ENCODE measurements around the gene MME.

The MME gene

GRCh38 chr3:155079746-155080487 lies at the start of gene MME:
TSS of gene MME (plus strand) at chr3:155080319. CDS start at chr3:155084168, 3,849 bp downstream.
- no peak for TF ChIP-seq GATA3 (IDR thresholded peaks at IDR 0.05; ENCODE audit: low read depth, low read length)

- no peak for TF ChIP-seq GATA2 (IDR thresholded peaks at IDR 0.05; ENCODE audit: low read depth, low read length)
- no peak for TF ChIP-seq GATA3 (IDR thresholded peaks at IDR 0.05; ENCODE audit: low read depth, low read length)
These were observed 48.9 kb upstream of the MME start for GRCh38 chr3:155031186-155031585.

GRCh38 chr3:155032918-155033317 lies 47.2 kb upstream of the MME start:
- no peak for TF ChIP-seq GATA2 (IDR thresholded peaks at IDR 0.05; ENCODE audit: low read depth, low read length)
- no peak for TF ChIP-seq GATA3 (IDR thresholded peaks at IDR 0.05; ENCODE audit: low read depth, low read length)

GRCh38 chr3:155034786-155035185 lies 45.3 kb upstream of the MME start:
- TF ChIP-seq GATA2 (IDR thresholded peaks at IDR 0.05; ENCODE audit: low read depth, low read length) (no peak), GATA3 (IDR thresholded peaks at IDR 0.05; ENCODE audit: low read depth, low read length) (no peak)

GRCh38 chr3:155035553-155035952 lies 44.6 kb upstream of the MME start:
- no peak for TF ChIP-seq GATA3 (IDR thresholded peaks at IDR 0.05; ENCODE audit: low read depth, low read length)
- no peak for TF ChIP-seq GATA2 (IDR thresholded peaks at IDR 0.05; ENCODE audit: low read depth, low read length)

GRCh38 chr3:155037508-155038202 lies 42.5 kb upstream of the MME start:
- TF ChIP-seq GATA3 (IDR thresholded peaks at IDR 0.05; ENCODE audit: low read depth, low read length) = no peak

GRCh38 chr3:155038203-155038554 lies 41.9 kb upstream of the MME start:
- TF ChIP-seq GATA3 (IDR thresholded peaks at IDR 0.05; ENCODE audit: low read depth, low read length) = no peak
- no peak for TF ChIP-seq GATA2 (IDR thresholded peaks at IDR 0.05; ENCODE audit: low read depth, low read length)

- TF ChIP-seq GATA3 (IDR thresholded peaks at IDR 0.05; ENCODE audit: low read depth, low read length) (no peak), GATA2 (IDR thresholded peaks at IDR 0.05; ENCODE audit: low read depth, low read length) (no peak)
These were observed 33.2 kb upstream of the MME start for GRCh38 chr3:155046935-155047334.

GRCh38 chr3:155047672-155048071 lies 32.4 kb upstream of the MME start:
- TF ChIP-seq GATA2 (IDR thresholded peaks at IDR 0.05; ENCODE audit: low read depth, low read length) (no peak), GATA3 (IDR thresholded peaks at IDR 0.05; ENCODE audit: low read depth, low read length) (no peak)

- TF ChIP-seq GATA3 (IDR thresholded peaks at IDR 0.05; ENCODE audit: low read depth, low read length) (no peak), GATA2 (IDR thresholded peaks at IDR 0.05; ENCODE audit: low read depth, low read length) (no peak)
These were observed 30.2 kb upstream of the MME start for GRCh38 chr3:155049959-155050358.

- TF ChIP-seq GATA3 (IDR thresholded peaks at IDR 0.05; ENCODE audit: low read depth, low read length) (no peak), GATA2 (IDR thresholded peaks at IDR 0.05; ENCODE audit: low read depth, low read length) (no peak)
These were observed 27.6 kb upstream of the MME start for GRCh38 chr3:155052470-155052869.

GRCh38 chr3:155053756-155054155 lies 26.4 kb upstream of the MME start:
- no peak for TF ChIP-seq GATA3 (IDR thresholded peaks at IDR 0.05; ENCODE audit: low read depth, low read length)
- no peak for TF ChIP-seq GATA2 (IDR thresholded peaks at IDR 0.05; ENCODE audit: low read depth, low read length)

GRCh38 chr3:155064920-155065319 lies 15.2 kb upstream of the MME start:
- TF ChIP-seq GATA3 (IDR thresholded peaks at IDR 0.05; ENCODE audit: low read depth, low read length) = no peak
- no peak for TF ChIP-seq GATA2 (IDR thresholded peaks at IDR 0.05; ENCODE audit: low read depth, low read length)

GRCh38 chr3:155065537-155065936 lies 14.6 kb upstream of the MME start:
- no peak for TF ChIP-seq GATA2 (IDR thresholded peaks at IDR 0.05; ENCODE audit: low read depth, low read length)
- TF ChIP-seq GATA3 (IDR thresholded peaks at IDR 0.05; ENCODE audit: low read depth, low read length) = no peak

GRCh38 chr3:155069729-155070128 lies 10.4 kb upstream of the MME start:
- TF ChIP-seq GATA2 (IDR thresholded peaks at IDR 0.05; ENCODE audit: low read depth, low read length) = no peak
- no peak for TF ChIP-seq GATA3 (IDR thresholded peaks at IDR 0.05; ENCODE audit: low read depth, low read length)

All from SH-SY5Y (cell line).